MM.1S (cell line): ENCODE results near the gene RNF26.

ENCODE experiments used
- DNase-seq: peaks from one replicate; pipeline ENCODE4 v3.0.0-alpha.2; 2015
- H2AFZ ChIP-seq: fragments of 300-600 bp; sonication (generic); 2 replicates; pipeline ENCODE4 v1.6.0; 2016; ENCODE audit warnings: antibody characterized with exemption, low read length
- H3F3A ChIP-seq: fragments of 300-600 bp; sonication (generic); 2 replicates; pipeline ENCODE4 v1.6.1; 2016; ENCODE audit warnings: mild to moderate bottlenecking, antibody characterized with exemption, low read length, moderate library complexity, mixed read lengths; ENCODE audit not compliant: insufficient read depth
- H3K27ac ChIP-seq: fragments of 300-600 bp; sonication (generic); 2 replicates; pipeline ENCODE4 v1.5.1; 2016; ENCODE audit warnings: mild to moderate bottlenecking, low read length
- H3K27me3 ChIP-seq: fragments of 300-600 bp; sonication (generic); replicated peaks from 2 replicates; pipeline ENCODE4 v1.6.0; 2016; ENCODE audit warnings: low read length; ENCODE audit not compliant: insufficient read depth
- H3K36me3 ChIP-seq: fragments of 300-600 bp; sonication (generic); replicated peaks from 2 replicates; pipeline ENCODE4 v1.6.1; 2016; ENCODE audit warnings: mild to moderate bottlenecking, low read length, mixed read lengths; ENCODE audit not compliant: insufficient read depth
- H3K4me1 ChIP-seq: fragments of 300-600 bp; sonication (generic); 2 replicates; pipeline ENCODE4 v1.6.1; 2016; ENCODE audit warnings: low read length, mixed read lengths
- H3K4me2 ChIP-seq: fragments of 300-600 bp; sonication (generic); 2 replicates; pipeline ENCODE4 v1.6.0; 2016; ENCODE audit warnings: low read depth, low read length
- H3K4me3 ChIP-seq: fragments of 300-600 bp; sonication (generic); 2 replicates; pipeline ENCODE4 v1.5.1; 2016; ENCODE audit warnings: low read length, mixed read lengths
- H3K79me2 ChIP-seq: fragments of 300-600 bp; sonication (generic); 2 replicates; pipeline ENCODE4 v1.6.1; 2016; ENCODE audit warnings: mixed run types, low read length, mixed read lengths
- H3K9ac ChIP-seq: fragments of 300-600 bp; sonication (generic); 2 replicates; pipeline ENCODE4 v1.6.1; 2016; ENCODE audit warnings: low read length, mixed read lengths
- H3K9me2 ChIP-seq: fragments of 300-600 bp; sonication (generic); replicated peaks from 2 replicates; pipeline ENCODE4 v1.6.1; 2016; ENCODE audit warnings: mild to moderate bottlenecking, low read length, mixed read lengths; ENCODE audit not compliant: insufficient read depth
- H3K9me3 ChIP-seq: fragments of 300-600 bp; sonication (generic); replicated peaks from 2 replicates; pipeline ENCODE4 v1.6.1; 2016; ENCODE audit warnings: mild to moderate bottlenecking, low read length, mixed read lengths; ENCODE audit not compliant: insufficient read depth
- H4K20me1 ChIP-seq: fragments of 300-600 bp; sonication (generic); 2 replicates; pipeline ENCODE4 v1.6.1; 2016; ENCODE audit warnings: mild to moderate bottlenecking, low read length, moderate library complexity, mixed read lengths; ENCODE audit not compliant: insufficient read depth
- CTCF ChIP-seq: fragments of 300-600 bp; sonication (generic); IDR thresholded peaks from 2 replicates; pipeline ENCODE4 v1.5.1; 2016; ENCODE audit warnings: antibody characterized with exemption, low read length, mixed read lengths
- EZH2 ChIP-seq: fragments of 300-600 bp; sonication (generic); optimal IDR thresholded peaks from 2 replicates; pipeline ENCODE3; 2017; ENCODE audit warnings: low read depth, mild to moderate bottlenecking, antibody characterized with exemption, low read length, mixed read lengths
- EZH2phosphoT487 ChIP-seq: fragments of 300-600 bp; sonication (generic); IDR thresholded peaks from 2 replicates; pipeline ENCODE4 v1.6.1; 2018; ENCODE audit warnings: antibody characterized with exemption, low read length

The RNF26 gene

GRCh38 chr11:119372260-119373058 is 38.1 kb downstream of the RNF26 start:
- no peak for DNase-seq

GRCh38 chr11:119373059-119373920 is 39.0 kb downstream of the RNF26 start:
- H3K9me3 ChIP-seq, result no peaks in the 10 kb centered on the region
- no peak overlapping the region for H3K4me3 ChIP-seq
- no peaks in the 10 kb centered on the region for H3K9me2 ChIP-seq
- no peaks in the 10 kb centered on the region for H4K20me1 ChIP-seq
- H3K4me2 ChIP-seq, result no peak overlapping the region
- no peaks in the 10 kb centered on the region for H3K27me3 ChIP-seq
- H2AFZ ChIP-seq, result no peak overlapping the region
- H3K36me3 ChIP-seq, result no peaks in the 10 kb centered on the region
- H3K9ac ChIP-seq, result no peak overlapping the region
- TF ChIP-seq EZH2, result no peak
- TF ChIP-seq EZH2phosphoT487, result no peak
- no peak for TF ChIP-seq CTCF
- H3K4me1 ChIP-seq, result peaks cover 23% of the 10 kb centered on the region
- no peaks in the 10 kb centered on the region for H3K79me2 ChIP-seq
- DNase-seq, result no peak
- H3F3A ChIP-seq, result no peaks in the 10 kb centered on the region
- H3K27ac ChIP-seq, result no peak overlapping the region

More at GRCh38 chr11:119372260-119373058, 38.1 kb downstream of the RNF26 start:
- H2AFZ ChIP-seq, result no peak overlapping the region
- H3K4me3 ChIP-seq, result no peak overlapping the region
- H3K36me3 ChIP-seq, result no peaks in the 10 kb centered on the region
- H3K9ac ChIP-seq, result no peak overlapping the region
- no peaks in the 10 kb centered on the region for H4K20me1 ChIP-seq
- no peaks in the 10 kb centered on the region for H3K9me3 ChIP-seq
- H3F3A ChIP-seq, result no peaks in the 10 kb centered on the region
- H3K9me2 ChIP-seq, result no peaks in the 10 kb centered on the region
- peaks cover 15% of the 10 kb centered on the region for H3K4me1 ChIP-seq
- no peak for TF ChIP-seq EZH2
- no peak for TF ChIP-seq EZH2phosphoT487
- no peak for TF ChIP-seq CTCF
- H3K79me2 ChIP-seq, result no peaks in the 10 kb centered on the region
- no peak overlapping the region for H3K27ac ChIP-seq
- no peaks in the 10 kb centered on the region for H3K27me3 ChIP-seq
- no peak overlapping the region for H3K4me2 ChIP-seq

GRCh38 chr11:119373921-119374631 is 39.7 kb downstream of the RNF26 start:
- Histone ChIP-seq H3K79me2 (no peaks in the 10 kb centered on the region), H3K4me1 (peaks cover 28% of the 10 kb centered on the region), H4K20me1 (no peaks in the 10 kb centered on the region), H3K9ac (no peak overlapping the region), H3K4me3 (no peak overlapping the region), H3K36me3 (no peaks in the 10 kb centered on the region), H3K9me2 (no peaks in the 10 kb centered on the region), H3K27ac (no peak overlapping the region), H3K4me2 (no peak overlapping the region), H3F3A (no peaks in the 10 kb centered on the region), H2AFZ (no peak overlapping the region), H3K9me3 (no peaks in the 10 kb centered on the region), H3K27me3 (0 out of 2 replicates have a peak, but pooled peaks cover under 1% of the 10 kb centered on the region)
- peak; percentile 38 for DNase-seq
- TF ChIP-seq EZH2 (no peak), CTCF (peak; percentile 87)
